HUES6 (cell line): Measurements from ENCODE around the gene PLS3.

Source experiments
- H3K27ac ChIP-seq: 2 replicates; pipeline ENCODE4 v1.7.0; 2013; ENCODE audit warnings: low read depth, mild to moderate bottlenecking, low read length, inconsistent platforms
- H3K27me3 ChIP-seq: 2 replicates; pipeline ENCODE4 v1.6.1; 2013; ENCODE audit warnings: low read length; ENCODE audit not compliant: control insufficient read depth, insufficient read depth
- H3K36me3 ChIP-seq: 2 replicates; pipeline ENCODE4 v1.6.1; 2013; ENCODE audit warnings: low read length; ENCODE audit not compliant: control insufficient read depth, insufficient read depth
- H3K4me1 ChIP-seq: 2 replicates; pipeline ENCODE4 v1.6.1; 2013; ENCODE audit warnings: low read length; ENCODE audit not compliant: control insufficient read depth, insufficient read depth
- H3K4me3 ChIP-seq: 2 replicates; pipeline ENCODE4 v1.5.1; 2013; ENCODE audit warnings: low read depth, low read length
- H3K9ac ChIP-seq: one replicate; pipeline ENCODE4 v1.6.1; 2013; ENCODE audit warnings: mild to moderate bottlenecking, low read length
- H3K9me3 ChIP-seq: 2 replicates; pipeline ENCODE4 v1.6.1; 2013; ENCODE audit warnings: low read depth, low read length; ENCODE audit not compliant: control insufficient read depth, insufficient read depth

The PLS3 gene

GRCh38 chrX:115693476-115693875 is 132.5 kb downstream of the PLS3 start:
- H3K9me3 ChIP-seq, result no peaks in the 10 kb centered on the region
- H3K4me1 ChIP-seq, result peaks cover 58% of the 10 kb centered on the region
- peak overlapping the region; percentile 66 for H3K9ac ChIP-seq
- H3K4me3 ChIP-seq, result no peak overlapping the region
- H3K27me3 ChIP-seq, result no peaks in the 10 kb centered on the region
- no peaks in the 10 kb centered on the region for H3K36me3 ChIP-seq
- peak overlapping the region; percentile 78 for H3K27ac ChIP-seq

DNA sequence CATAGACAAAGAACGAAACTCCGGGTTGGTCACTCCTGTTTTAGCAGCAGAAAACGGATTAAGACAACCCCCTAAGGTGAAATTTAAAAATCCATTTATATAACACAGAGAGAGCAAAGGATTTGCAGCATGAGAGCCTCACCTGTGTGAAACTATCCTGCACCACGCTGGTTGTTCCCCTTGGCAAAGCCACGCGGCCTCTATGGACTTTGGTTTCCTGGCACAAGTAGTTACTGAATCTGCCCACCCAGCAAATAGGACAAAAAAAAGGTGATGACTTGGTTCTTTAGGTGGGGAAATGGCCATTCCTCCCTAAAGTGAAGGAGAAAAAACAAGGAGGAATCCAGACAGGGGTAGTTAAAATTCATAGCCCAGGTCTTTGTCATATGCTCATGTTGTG is 133.1 kb downstream of the PLS3 start:
- H3K36me3 ChIP-seq, result no peaks in the 10 kb centered on the region
- H3K9me3 ChIP-seq, result no peaks in the 10 kb centered on the region
- peaks cover 54% of the 10 kb centered on the region for H3K4me1 ChIP-seq
- H3K9ac ChIP-seq, result peak overlapping the region; percentile 66
- H3K4me3 ChIP-seq, result no peak overlapping the region
- H3K27me3 ChIP-seq, result no peaks in the 10 kb centered on the region
- H3K27ac ChIP-seq, result peak overlapping the region; percentile 78

DNA sequence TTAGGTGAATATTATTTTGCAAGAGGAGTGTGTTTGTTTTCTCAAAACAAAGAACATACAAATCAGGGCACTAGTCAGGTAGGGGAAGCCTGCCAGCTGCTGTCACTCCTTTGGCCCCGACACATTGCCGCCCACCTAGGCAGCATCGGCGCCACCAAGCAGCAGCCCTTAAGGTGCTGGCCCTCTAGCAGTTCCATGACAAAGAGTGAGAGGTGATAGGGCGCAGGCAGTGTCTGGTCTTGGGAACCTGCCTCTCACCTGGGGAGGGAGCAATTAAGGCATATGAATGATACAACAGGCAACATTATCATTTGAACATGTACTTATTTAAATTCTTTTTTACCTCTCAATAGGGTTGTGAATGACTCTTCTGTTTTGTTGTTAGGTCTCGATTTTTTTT is 135.1 kb downstream of the PLS3 start:
- Histone ChIP-seq H3K27ac (peak overlapping the region; percentile 41; the same call in 1 of the 2 replicates), H3K27me3 (no peaks in the 10 kb centered on the region; the same call in 1 of the 2 replicates), H3K36me3 (no peaks in the 10 kb centered on the region), H3K4me1 (peaks cover 40% of the 10 kb centered on the region), H3K4me3 (no peak overlapping the region), H3K9me3 (no peaks in the 10 kb centered on the region), H3K9ac (peak overlapping the region; percentile 42)

GRCh38 chrX:115696939-115697338 is 136.0 kb downstream of the PLS3 start:
- Histone ChIP-seq H3K9ac (peak overlapping the region; percentile 51), H3K27ac (peak overlapping the region; percentile 78), H3K27me3 (peaks cover 2% of the 10 kb centered on the region; the same call in 1 of the 2 replicates), H3K9me3 (no peaks in the 10 kb centered on the region), H3K36me3 (no peaks in the 10 kb centered on the region), H3K4me3 (no peak overlapping the region), H3K4me1 (peaks cover 38% of the 10 kb centered on the region)

- Histone ChIP-seq H3K27ac (no peak overlapping the region), H3K27me3 (peaks cover 4% of the 10 kb centered on the region; the same call in 1 of the 2 replicates), H3K9ac (no peak overlapping the region), H3K4me3 (no peak overlapping the region), H3K4me1 (peaks cover 38% of the 10 kb centered on the region), H3K36me3 (no peaks in the 10 kb centered on the region), H3K9me3 (no peaks in the 10 kb centered on the region)
These were observed 136.8 kb downstream of the PLS3 start for GRCh38 chrX:115697806-115698205.
